ENCODE data around the gene PLEKHG4B.

DNA sequence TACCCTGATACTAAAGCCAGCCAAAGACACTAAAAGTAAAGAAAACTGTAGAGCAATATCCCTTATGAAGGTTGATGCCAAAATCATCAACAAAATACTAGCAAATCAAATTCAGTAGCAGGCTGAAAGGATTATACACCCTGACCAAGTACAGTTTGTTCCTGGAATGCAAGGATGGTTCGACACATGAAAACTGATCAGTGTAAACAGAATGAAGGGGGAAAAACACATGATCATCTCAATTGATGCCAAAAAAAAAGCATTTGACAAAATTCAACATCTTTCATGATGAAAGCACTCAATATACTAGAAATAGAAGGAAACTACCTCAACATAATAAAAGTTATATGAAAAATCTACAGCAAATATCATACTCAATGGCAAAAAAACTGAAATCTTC is 55.8 kb downstream of the PLEKHG4B start:
- TF ChIP-seq POLR2A (IDR thresholded peaks at IDR 0.05; ENCODE audit: low read depth, low read length) (no peak), RCOR1 (IDR thresholded peaks at IDR 0.05; ENCODE audit: insufficient replicate concordance, low read length) (no peak), RAD21 (IDR thresholded peaks at IDR 0.05; ENCODE audit: low read length) (no peak), RFX5 (IDR thresholded peaks at IDR 0.05; ENCODE audit: low read depth, low read length) (no peak), CEBPB (IDR thresholded peaks at IDR 0.05; ENCODE audit: low read depth, low read length) (no peak), BHLHE40 (IDR thresholded peaks at IDR 0.05; ENCODE audit: low read depth, low read length) (no peak), MAZ (IDR thresholded peaks at IDR 0.05; ENCODE audit: borderline replicate concordance, low read depth, low read length) (no peak), MAFK (IDR thresholded peaks at IDR 0.05; ENCODE audit: low read depth, low read length) (no peak)
- TF ChIP-seq, protein P1, sequence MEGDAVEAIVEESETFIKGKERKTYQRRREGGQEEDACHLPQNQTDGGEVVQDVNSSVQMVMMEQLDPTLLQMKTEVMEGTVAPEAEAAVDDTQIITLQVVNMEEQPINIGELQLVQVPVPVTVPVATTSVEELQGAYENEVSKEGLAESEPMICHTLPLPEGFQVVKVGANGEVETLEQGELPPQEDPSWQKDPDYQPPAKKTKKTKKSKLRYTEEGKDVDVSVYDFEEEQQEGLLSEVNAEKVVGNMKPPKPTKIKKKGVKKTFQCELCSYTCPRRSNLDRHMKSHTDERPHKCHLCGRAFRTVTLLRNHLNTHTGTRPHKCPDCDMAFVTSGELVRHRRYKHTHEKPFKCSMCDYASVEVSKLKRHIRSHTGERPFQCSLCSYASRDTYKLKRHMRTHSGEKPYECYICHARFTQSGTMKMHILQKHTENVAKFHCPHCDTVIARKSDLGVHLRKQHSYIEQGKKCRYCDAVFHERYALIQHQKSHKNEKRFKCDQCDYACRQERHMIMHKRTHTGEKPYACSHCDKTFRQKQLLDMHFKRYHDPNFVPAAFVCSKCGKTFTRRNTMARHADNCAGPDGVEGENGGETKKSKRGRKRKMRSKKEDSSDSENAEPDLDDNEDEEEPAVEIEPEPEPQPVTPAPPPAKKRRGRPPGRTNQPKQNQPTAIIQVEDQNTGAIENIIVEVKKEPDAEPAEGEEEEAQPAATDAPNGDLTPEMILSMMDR (conservative IDR thresholded peaks at IDR 0.05; ENCODE audit: low read depth, low read length): no peak
- TF ChIP-seq, protein P2, sequence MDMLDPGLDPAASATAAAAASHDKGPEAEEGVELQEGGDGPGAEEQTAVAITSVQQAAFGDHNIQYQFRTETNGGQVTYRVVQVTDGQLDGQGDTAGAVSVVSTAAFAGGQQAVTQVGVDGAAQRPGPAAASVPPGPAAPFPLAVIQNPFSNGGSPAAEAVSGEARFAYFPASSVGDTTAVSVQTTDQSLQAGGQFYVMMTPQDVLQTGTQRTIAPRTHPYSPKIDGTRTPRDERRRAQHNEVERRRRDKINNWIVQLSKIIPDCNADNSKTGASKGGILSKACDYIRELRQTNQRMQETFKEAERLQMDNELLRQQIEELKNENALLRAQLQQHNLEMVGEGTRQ (IDR thresholded peaks at IDR 0.05; ENCODE audit: low read depth, low read length): no peak

All from IMR-90 (cell line).